Neural cell (in vitro differentiated cells): Measurements from ENCODE around the gene ROR2. TPM values are rescaled to one million over a fixed set of nuclear protein-coding genes. Genes with fewer than 3 reads are reported as not detected.

Experiments
- H2AFZ ChIP-seq: fragments of 200-600, 300-800 bp; sonication (generic), shearing (Covaris generic); 2 replicates; pipeline ENCODE4 v1.6.0; 2014; ENCODE audit warnings: low read depth, mild to moderate bottlenecking, antibody characterized with exemption, low read length, moderate library complexity
- H3F3A ChIP-seq: fragments of 200-600 bp; shearing (Covaris generic); 2 replicates; pipeline ENCODE4 v1.6.1; 2016; ENCODE audit warnings: mild to moderate bottlenecking, moderate library complexity, mixed read lengths, antibody characterized with exemption, low read length; ENCODE audit not compliant: insufficient read depth, poor library complexity, severe bottlenecking
- H3K27ac ChIP-seq: fragments of 200-600, 300-800 bp; sonication (generic), shearing (Covaris generic); 2 replicates; pipeline ENCODE4 v1.5.1; 2014; ENCODE audit warnings: mild to moderate bottlenecking, low read length, moderate library complexity
- H3K27me3 ChIP-seq: fragments of 300-800, 200-600 bp; sonication (generic), shearing (Covaris generic); 2 replicates; pipeline ENCODE4 v1.6.0; 2014; ENCODE audit warnings: mild to moderate bottlenecking, low read depth, low read length, moderate library complexity; ENCODE audit not compliant: insufficient read depth
- H3K36me3 ChIP-seq: fragments of 300-800, 200-600 bp; sonication (generic), shearing (Covaris generic); 2 replicates; pipeline ENCODE4 v1.5.1; 2014; ENCODE audit warnings: mild to moderate bottlenecking, antibody characterized with exemption, low read length, moderate library complexity; ENCODE audit not compliant: insufficient read depth
- H3K4me2 ChIP-seq: fragments of 300-800, 200-600 bp; sonication (generic), shearing (Covaris generic); 2 replicates; pipeline ENCODE4 v1.6.0; 2014; ENCODE audit warnings: mild to moderate bottlenecking, low read length
- H3K4me3 ChIP-seq: fragments of 300-800, 200-600 bp; sonication (generic), shearing (Covaris generic); 2 replicates; pipeline ENCODE4 v1.5.1; 2014; ENCODE audit warnings: mild to moderate bottlenecking, low read length, moderate library complexity
- H3K79me2 ChIP-seq: fragments of 200-600 bp; shearing (Covaris generic); replicated peaks from 2 replicates; pipeline ENCODE4 v1.6.0; 2014; ENCODE audit warnings: mild to moderate bottlenecking, low read length, moderate library complexity; ENCODE audit not compliant: insufficient read depth
- H3K9ac ChIP-seq: fragments of 300-800, 200-600 bp; sonication (generic), shearing (Covaris generic); 2 replicates; pipeline ENCODE4 v1.6.1; 2016; ENCODE audit warnings: mild to moderate bottlenecking, low read length, mixed read lengths
- H3K9me2 ChIP-seq: fragments of 200-600 bp; shearing (Covaris generic); 2 replicates; pipeline ENCODE4 v1.6.1; 2016; ENCODE audit warnings: mild to moderate bottlenecking, low read length, mixed read lengths; ENCODE audit not compliant: insufficient read depth
- H3K9me3 ChIP-seq: fragments of 200-600, 300-800 bp; sonication (generic), shearing (Covaris generic); 2 replicates; pipeline ENCODE4 v1.6.1; 2016; ENCODE audit warnings: mild to moderate bottlenecking, mixed run types, low read length, moderate library complexity, mixed read lengths
- H4K20me1 ChIP-seq: fragments of 200-600 bp; shearing (Covaris generic); 2 replicates; pipeline ENCODE4 v1.6.1; 2016; ENCODE audit warnings: mild to moderate bottlenecking, mixed run types; ENCODE audit not compliant: insufficient read depth
- EP300 ChIP-seq: fragments of 450-650 bp; conservative IDR thresholded peaks from 2 replicates; pipeline ENCODE4 v1.6.1; 2014; ENCODE audit warnings: antibody characterized with exemption, mild to moderate bottlenecking, moderate library complexity; ENCODE audit not compliant: poor library complexity, severe bottlenecking
- EZH2 ChIP-seq: fragments of 200-600, 300-800 bp; shearing (Covaris generic), sonication (generic); IDR thresholded peaks from 2 replicates; pipeline ENCODE4 v1.6.1; 2014; ENCODE audit warnings: antibody characterized with exemption, low read length, borderline replicate concordance, mild to moderate bottlenecking; ENCODE audit not compliant: insufficient read depth, poor library complexity, severe bottlenecking
- MXI1 ChIP-seq: fragments of 450-650 bp; conservative IDR thresholded peaks from 2 replicates; pipeline ENCODE4 v1.6.1; 2014; ENCODE audit warnings: antibody characterized with exemption, mild to moderate bottlenecking; ENCODE audit not compliant: poor library complexity, severe bottlenecking
- POLR2AphosphoS5 ChIP-seq: IDR thresholded peaks from 2 replicates; pipeline ENCODE4 v1.6.1; 2012
- RAD21 ChIP-seq: fragments of 450-650 bp; conservative IDR thresholded peaks from 2 replicates; pipeline ENCODE4 v1.6.1; 2014; ENCODE audit warnings: antibody characterized with exemption, mild to moderate bottlenecking, moderate library complexity
- SMC3 ChIP-seq: fragments of 450-650 bp; conservative IDR thresholded peaks from 2 replicates; pipeline ENCODE4 v1.6.1; 2014; ENCODE audit warnings: antibody characterized with exemption, mild to moderate bottlenecking, moderate library complexity; ENCODE audit not compliant: poor library complexity
- TAF1 ChIP-seq: IDR thresholded peaks from 2 replicates; pipeline ENCODE4 v1.6.1; 2012; ENCODE audit warnings: low read depth
- polyA plus RNA-seq: library from polyadenylated mRNA; depleted of rRNA; stranded (reverse); fragments of >200 nt; gene quantifications from 2 replicates; pipeline ENCODE4 v1.2.3, GENCODE V29; 2014
- TF ChIP-seq, protein P1 (sequence below): IDR thresholded peaks from 2 replicates; pipeline ENCODE4 v1.6.1; 2012; ENCODE audit warnings: borderline replicate concordance
- TF ChIP-seq, protein P2 (sequence below): fragments of 450-650 bp; IDR thresholded peaks from 2 replicates; pipeline ENCODE4 v1.5.1; 2014; ENCODE audit warnings: antibody characterized with exemption, mild to moderate bottlenecking, moderate library complexity; ENCODE audit not compliant: poor library complexity, severe bottlenecking

The ROR2 gene
- polyA plus RNA-seq, 1 donor from 2014 or later: 0.33 TPM

DNA sequence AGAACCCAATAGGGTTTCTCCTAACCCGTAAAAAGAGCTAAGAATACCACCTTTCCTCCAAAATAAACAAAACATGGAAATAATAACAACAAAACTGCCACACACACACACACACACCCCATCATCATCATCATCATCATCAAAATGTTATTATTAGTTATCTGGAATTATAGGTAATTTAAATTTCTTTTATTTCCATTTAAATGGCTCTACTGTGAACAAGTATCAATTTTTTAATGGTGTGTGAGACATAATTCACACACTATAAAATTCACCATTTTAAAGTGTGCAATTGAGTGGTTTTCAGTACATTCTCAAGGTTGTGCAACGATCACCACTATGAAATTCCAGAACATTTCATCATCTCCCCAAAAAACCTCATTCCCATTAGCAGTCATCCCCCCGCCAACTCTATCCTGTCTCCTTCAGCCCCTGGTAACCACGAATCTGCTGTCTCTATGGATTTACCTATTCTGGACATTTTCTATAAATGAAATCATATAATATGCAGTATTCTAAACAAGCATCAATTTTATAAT lies 172.7 kb downstream of the ROR2 start:
- no peak overlapping the region for H3K4me2 ChIP-seq
- no peaks in the 10 kb centered on the region for H3K9me2 ChIP-seq
- H3K27me3 ChIP-seq: no peaks in the 10 kb centered on the region
- H3K79me2 ChIP-seq: no peaks in the 10 kb centered on the region
- TF ChIP-seq, protein P1, sequence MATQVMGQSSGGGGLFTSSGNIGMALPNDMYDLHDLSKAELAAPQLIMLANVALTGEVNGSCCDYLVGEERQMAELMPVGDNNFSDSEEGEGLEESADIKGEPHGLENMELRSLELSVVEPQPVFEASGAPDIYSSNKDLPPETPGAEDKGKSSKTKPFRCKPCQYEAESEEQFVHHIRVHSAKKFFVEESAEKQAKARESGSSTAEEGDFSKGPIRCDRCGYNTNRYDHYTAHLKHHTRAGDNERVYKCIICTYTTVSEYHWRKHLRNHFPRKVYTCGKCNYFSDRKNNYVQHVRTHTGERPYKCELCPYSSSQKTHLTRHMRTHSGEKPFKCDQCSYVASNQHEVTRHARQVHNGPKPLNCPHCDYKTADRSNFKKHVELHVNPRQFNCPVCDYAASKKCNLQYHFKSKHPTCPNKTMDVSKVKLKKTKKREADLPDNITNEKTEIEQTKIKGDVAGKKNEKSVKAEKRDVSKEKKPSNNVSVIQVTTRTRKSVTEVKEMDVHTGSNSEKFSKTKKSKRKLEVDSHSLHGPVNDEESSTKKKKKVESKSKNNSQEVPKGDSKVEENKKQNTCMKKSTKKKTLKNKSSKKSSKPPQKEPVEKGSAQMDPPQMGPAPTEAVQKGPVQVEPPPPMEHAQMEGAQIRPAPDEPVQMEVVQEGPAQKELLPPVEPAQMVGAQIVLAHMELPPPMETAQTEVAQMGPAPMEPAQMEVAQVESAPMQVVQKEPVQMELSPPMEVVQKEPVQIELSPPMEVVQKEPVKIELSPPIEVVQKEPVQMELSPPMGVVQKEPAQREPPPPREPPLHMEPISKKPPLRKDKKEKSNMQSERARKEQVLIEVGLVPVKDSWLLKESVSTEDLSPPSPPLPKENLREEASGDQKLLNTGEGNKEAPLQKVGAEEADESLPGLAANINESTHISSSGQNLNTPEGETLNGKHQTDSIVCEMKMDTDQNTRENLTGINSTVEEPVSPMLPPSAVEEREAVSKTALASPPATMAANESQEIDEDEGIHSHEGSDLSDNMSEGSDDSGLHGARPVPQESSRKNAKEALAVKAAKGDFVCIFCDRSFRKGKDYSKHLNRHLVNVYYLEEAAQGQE: no peak
- no peak for TF ChIP-seq EP300
- no peak for TF ChIP-seq EZH2
- TF ChIP-seq SMC3: no peak
- no peak for TF ChIP-seq MXI1
- no peak for TF ChIP-seq POLR2AphosphoS5
- TF ChIP-seq, protein P2, sequence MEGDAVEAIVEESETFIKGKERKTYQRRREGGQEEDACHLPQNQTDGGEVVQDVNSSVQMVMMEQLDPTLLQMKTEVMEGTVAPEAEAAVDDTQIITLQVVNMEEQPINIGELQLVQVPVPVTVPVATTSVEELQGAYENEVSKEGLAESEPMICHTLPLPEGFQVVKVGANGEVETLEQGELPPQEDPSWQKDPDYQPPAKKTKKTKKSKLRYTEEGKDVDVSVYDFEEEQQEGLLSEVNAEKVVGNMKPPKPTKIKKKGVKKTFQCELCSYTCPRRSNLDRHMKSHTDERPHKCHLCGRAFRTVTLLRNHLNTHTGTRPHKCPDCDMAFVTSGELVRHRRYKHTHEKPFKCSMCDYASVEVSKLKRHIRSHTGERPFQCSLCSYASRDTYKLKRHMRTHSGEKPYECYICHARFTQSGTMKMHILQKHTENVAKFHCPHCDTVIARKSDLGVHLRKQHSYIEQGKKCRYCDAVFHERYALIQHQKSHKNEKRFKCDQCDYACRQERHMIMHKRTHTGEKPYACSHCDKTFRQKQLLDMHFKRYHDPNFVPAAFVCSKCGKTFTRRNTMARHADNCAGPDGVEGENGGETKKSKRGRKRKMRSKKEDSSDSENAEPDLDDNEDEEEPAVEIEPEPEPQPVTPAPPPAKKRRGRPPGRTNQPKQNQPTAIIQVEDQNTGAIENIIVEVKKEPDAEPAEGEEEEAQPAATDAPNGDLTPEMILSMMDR: no peak
- TF ChIP-seq TAF1: no peak
- TF ChIP-seq RAD21: no peak
- H3K4me3 ChIP-seq: no peak overlapping the region
- no peaks in the 10 kb centered on the region for H4K20me1 ChIP-seq
- H2AFZ ChIP-seq: no peak overlapping the region
- no peaks in the 10 kb centered on the region for H3F3A ChIP-seq
- no peak overlapping the region for H3K9ac ChIP-seq
- no peak overlapping the region for H3K27ac ChIP-seq
- no peaks in the 10 kb centered on the region for H3K36me3 ChIP-seq
- H3K9me3 ChIP-seq: no peaks in the 10 kb centered on the region

DNA sequence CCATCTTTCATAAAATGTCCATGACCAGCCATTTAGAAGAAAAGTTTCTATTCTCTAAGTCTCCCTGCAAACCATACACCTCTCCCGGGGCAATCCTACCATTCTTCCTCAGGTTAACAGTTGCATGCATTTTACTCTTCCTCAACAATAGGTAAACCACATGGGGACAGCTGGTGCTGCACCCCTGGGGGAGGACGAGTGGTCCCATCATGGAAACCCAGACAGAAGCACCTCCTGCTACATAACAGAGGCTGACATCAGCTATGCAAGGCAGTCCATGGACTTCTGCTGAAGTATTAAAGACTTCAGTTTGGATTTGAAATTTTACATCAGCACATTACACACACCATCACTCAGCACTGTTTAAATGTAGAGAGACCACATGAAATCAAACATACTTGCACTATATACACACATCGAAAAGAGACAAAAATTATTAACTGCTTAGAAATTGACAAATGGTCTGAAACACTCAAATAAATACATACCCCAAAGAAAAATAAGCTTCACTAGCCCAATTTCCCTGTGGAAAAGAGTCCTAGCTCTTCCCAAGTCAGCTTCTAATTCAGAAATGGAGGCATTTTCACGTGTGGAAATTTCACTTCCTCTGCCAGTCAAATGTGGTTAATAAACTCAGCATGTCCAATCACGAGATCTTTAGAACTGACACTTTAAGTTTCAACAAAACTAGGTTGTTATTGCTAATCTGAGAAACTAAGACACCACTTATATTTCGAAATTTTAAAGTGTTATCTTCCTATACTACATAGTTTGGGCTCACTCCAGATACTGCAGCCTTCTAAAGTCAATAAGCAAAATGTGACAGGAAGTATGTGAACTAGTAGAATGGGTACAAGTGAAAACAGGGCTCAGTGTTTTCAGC lies 173.4 kb downstream of the ROR2 start:
- H3K27ac ChIP-seq: no peak overlapping the region
- H3K4me2 ChIP-seq: no peak overlapping the region
- H3K4me3 ChIP-seq: no peak overlapping the region
- H3K79me2 ChIP-seq: no peaks in the 10 kb centered on the region
- H3K36me3 ChIP-seq: no peaks in the 10 kb centered on the region
- no peaks in the 10 kb centered on the region for H3K9me2 ChIP-seq
- no peaks in the 10 kb centered on the region for H3F3A ChIP-seq
- no peak for TF ChIP-seq SMC3
- H3K27me3 ChIP-seq: no peaks in the 10 kb centered on the region
- H3K9me3 ChIP-seq: no peaks in the 10 kb centered on the region
- H3K9ac ChIP-seq: no peak overlapping the region
- H2AFZ ChIP-seq: no peak overlapping the region
- no peaks in the 10 kb centered on the region for H4K20me1 ChIP-seq
